Measurements from ENCODE around the gene HNRNPM. TPM values are rescaled to one million over a fixed set of nuclear protein-coding genes. Genes with fewer than 3 reads are reported as not detected.

The HNRNPM gene
- total RNA-seq, 2 experiments from 2014 or later = 90.0 to 280 TPM

DNA sequence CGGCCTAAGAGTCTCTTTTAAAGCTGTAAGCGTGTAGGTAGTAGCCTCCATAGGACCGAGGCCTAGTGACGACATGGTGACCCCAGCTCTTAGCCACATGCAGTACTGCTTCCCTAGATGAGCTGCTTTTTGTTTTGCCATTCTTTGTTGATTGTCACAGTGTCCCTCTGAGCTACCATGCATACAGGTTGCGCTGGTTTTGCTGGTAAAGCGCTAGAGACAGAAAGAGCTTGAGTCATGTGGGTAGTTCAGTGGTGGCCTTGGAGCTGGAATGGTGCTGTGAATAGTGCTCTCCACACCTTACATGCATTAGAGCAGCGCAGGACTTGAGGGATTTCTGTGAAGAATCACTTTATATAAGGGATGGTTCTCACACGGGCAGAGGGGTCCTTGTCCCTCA lies 5.1 kb downstream of the HNRNPM start:
- peaks cover 82% of the 10 kb centered on the region for H3K36me3 ChIP-seq (ENCODE audit: insufficient read depth, low read length)
- peaks cover 100% of the 10 kb centered on the region for H3K79me2 ChIP-seq (ENCODE audit: insufficient read depth, low read depth, low read length)
- H3K4me1 ChIP-seq (ENCODE audit: insufficient read depth, low read length, poor library complexity, severe bottlenecking) = peaks cover 71% of the 10 kb centered on the region
- intact Hi-C loops (cut with micrococcal nuclease; ENCODE audit: unreplicated experiment) = no loop called here
- BruUV-seq (replicated peaks) = no TSS peak
- POLR2A ChIA-PET = interaction anchor here (1.5 kb wide), 1 partner anchor 22 kb away, joined by 3 read pairs; no protein-coding TSS in a partner anchor
- no peaks in the 10 kb centered on the region for H3K9me2 ChIP-seq (ENCODE audit: insufficient read depth, low read length)
- H3K27ac ChIP-seq (ENCODE audit: low read depth, low read length, poor library complexity, severe bottlenecking) = no peak overlapping the region
- H2AFZ ChIP-seq (ENCODE audit: low read length) = no peak overlapping the region
- CTCF ChIA-PET (ENCODE audit: unreplicated experiment) = interaction anchor here (0.5 kb wide), 1 partner anchor 118 kb away, joined by 7 read pairs; no protein-coding TSS in a partner anchor
- H4K20me1 ChIP-seq (ENCODE audit: insufficient read depth, low read length) = peaks cover 68% of the 10 kb centered on the region
- H3K4me2 ChIP-seq (ENCODE audit: low read length) = peak overlapping the region; percentile 43; the same call in 1 of the 2 replicates
- H3K9me3 ChIP-seq (ENCODE audit: low read length) = no peaks in the 10 kb centered on the region
- TF ChIP-seq EZH2phosphoT487 (IDR thresholded peaks at IDR 0.05; ENCODE audit: borderline replicate concordance, low read depth, low read length) = no peak
- TF ChIP-seq, protein P1, sequence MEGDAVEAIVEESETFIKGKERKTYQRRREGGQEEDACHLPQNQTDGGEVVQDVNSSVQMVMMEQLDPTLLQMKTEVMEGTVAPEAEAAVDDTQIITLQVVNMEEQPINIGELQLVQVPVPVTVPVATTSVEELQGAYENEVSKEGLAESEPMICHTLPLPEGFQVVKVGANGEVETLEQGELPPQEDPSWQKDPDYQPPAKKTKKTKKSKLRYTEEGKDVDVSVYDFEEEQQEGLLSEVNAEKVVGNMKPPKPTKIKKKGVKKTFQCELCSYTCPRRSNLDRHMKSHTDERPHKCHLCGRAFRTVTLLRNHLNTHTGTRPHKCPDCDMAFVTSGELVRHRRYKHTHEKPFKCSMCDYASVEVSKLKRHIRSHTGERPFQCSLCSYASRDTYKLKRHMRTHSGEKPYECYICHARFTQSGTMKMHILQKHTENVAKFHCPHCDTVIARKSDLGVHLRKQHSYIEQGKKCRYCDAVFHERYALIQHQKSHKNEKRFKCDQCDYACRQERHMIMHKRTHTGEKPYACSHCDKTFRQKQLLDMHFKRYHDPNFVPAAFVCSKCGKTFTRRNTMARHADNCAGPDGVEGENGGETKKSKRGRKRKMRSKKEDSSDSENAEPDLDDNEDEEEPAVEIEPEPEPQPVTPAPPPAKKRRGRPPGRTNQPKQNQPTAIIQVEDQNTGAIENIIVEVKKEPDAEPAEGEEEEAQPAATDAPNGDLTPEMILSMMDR (conservative IDR thresholded peaks at IDR 0.05; ENCODE audit: low read length) = no peak
- DNase-seq (ENCODE audit: low spot score) = no peak
- H3K4me3 ChIP-seq (ENCODE audit: low read depth, low read length, poor library complexity, severe bottlenecking) = no peak overlapping the region

DNA sequence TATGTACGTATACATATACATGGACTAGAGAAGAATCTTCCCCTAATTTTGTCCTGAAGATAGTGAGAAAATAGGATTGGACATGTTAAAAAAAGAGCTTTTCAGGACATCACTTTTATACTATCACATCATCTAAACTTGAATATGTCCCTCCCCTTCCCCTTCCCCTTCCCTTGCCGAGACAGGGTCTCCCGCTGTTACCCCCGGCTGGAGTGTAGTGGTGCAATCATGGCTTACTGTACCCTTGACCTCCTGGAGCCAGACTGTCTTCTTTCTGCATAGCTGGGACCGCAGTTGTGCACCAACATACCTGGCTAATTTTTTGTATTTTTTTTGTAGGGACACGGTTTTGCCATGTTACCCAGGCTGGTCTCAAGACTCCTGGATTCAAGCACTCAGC lies 6.6 kb downstream of the HNRNPM start:
- no peak for DNase-seq (ENCODE audit: low spot score)
- no TSS peak for BruUV-seq (replicated peaks)
- TF ChIP-seq, protein P1 (conservative IDR thresholded peaks at IDR 0.05; ENCODE audit: low read length) = no peak
- TF ChIP-seq EZH2phosphoT487 (IDR thresholded peaks at IDR 0.05; ENCODE audit: borderline replicate concordance, low read depth, low read length) = no peak
- H2AFZ ChIP-seq (ENCODE audit: low read length) = no peak overlapping the region
- H3K79me2 ChIP-seq (ENCODE audit: insufficient read depth, low read depth, low read length) = peaks cover 100% of the 10 kb centered on the region
- ChIA-PET CTCF (ENCODE audit: unreplicated experiment) (no interaction called here), POLR2A (interaction anchor here (0.6 to 1.5 kb wide), 2 partner anchors 20 to 217 kb away, joined by 3 read pairs; no protein-coding TSS in a partner anchor)
- no peaks in the 10 kb centered on the region for H3K9me3 ChIP-seq (ENCODE audit: low read length)
- peaks cover 86% of the 10 kb centered on the region for H3K36me3 ChIP-seq (ENCODE audit: insufficient read depth, low read length)
- intact Hi-C loops (cut with micrococcal nuclease; ENCODE audit: unreplicated experiment) = no loop called here
- H3K9me2 ChIP-seq (ENCODE audit: insufficient read depth, low read length) = no peaks in the 10 kb centered on the region
- H4K20me1 ChIP-seq (ENCODE audit: insufficient read depth, low read length) = peaks cover 76% of the 10 kb centered on the region
- no peak overlapping the region for H3K27ac ChIP-seq (ENCODE audit: low read depth, low read length, poor library complexity, severe bottlenecking)
- H3K4me3 ChIP-seq (ENCODE audit: low read depth, low read length, poor library complexity, severe bottlenecking) = no peak overlapping the region
- peak overlapping the region; percentile 21; the same call in 1 of the 2 replicates for H3K4me2 ChIP-seq (ENCODE audit: low read length)
- H3K4me1 ChIP-seq (ENCODE audit: insufficient read depth, low read length, poor library complexity, severe bottlenecking) = peaks cover 69% of the 10 kb centered on the region

DNA sequence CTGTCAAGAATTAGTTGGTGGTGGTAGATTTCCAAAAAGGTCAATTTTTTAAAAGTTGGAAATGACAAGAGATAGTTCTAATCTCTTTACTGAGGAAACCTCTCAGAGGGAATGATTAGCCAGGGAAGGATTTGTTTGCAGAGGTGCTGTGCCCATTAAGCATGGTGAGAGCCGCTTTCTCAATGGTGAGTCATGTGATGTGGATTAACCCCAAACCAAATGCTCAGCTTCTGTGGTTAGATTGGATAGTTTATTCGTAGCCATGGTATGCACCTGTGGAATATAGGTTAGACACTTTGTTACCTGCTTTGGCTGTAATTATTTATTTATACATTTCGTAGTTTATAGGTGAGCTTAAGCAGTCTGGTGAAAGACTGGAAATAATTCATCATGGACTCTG lies 7.1 kb downstream of the HNRNPM start:
- POLR2A ChIA-PET = interaction anchor here (0.6 to 1.7 kb wide), 2 partner anchors 7 to 218 kb away, joined by 3 to 6 read pairs; partner anchors contain the start of gene HNRNPM

More for the DNA sequence above, 7.1 kb downstream of the HNRNPM start:
- BruUV-seq (replicated peaks) = no TSS peak
- peaks cover 65% of the 10 kb centered on the region for H3K4me1 ChIP-seq (ENCODE audit: insufficient read depth, low read length, poor library complexity, severe bottlenecking)
- H3K9me2 ChIP-seq (ENCODE audit: insufficient read depth, low read length) = no peaks in the 10 kb centered on the region
- CTCF ChIA-PET (ENCODE audit: unreplicated experiment) = no interaction called here
- H3K36me3 ChIP-seq (ENCODE audit: insufficient read depth, low read length) = peaks cover 86% of the 10 kb centered on the region
- no peak overlapping the region for H3K4me2 ChIP-seq (ENCODE audit: low read length)
- H4K20me1 ChIP-seq (ENCODE audit: insufficient read depth, low read length) = peaks cover 76% of the 10 kb centered on the region
- H3K9me3 ChIP-seq (ENCODE audit: low read length) = no peaks in the 10 kb centered on the region
- no peak overlapping the region for H3K27ac ChIP-seq (ENCODE audit: low read depth, low read length, poor library complexity, severe bottlenecking)
- DNase-seq (ENCODE audit: low spot score) = no peak
- H2AFZ ChIP-seq (ENCODE audit: low read length) = no peak overlapping the region
- no peak for TF ChIP-seq EZH2phosphoT487 (IDR thresholded peaks at IDR 0.05; ENCODE audit: borderline replicate concordance, low read depth, low read length)
- TF ChIP-seq, protein P1 (conservative IDR thresholded peaks at IDR 0.05; ENCODE audit: low read length) = no peak
- peaks cover 100% of the 10 kb centered on the region for H3K79me2 ChIP-seq (ENCODE audit: insufficient read depth, low read depth, low read length)
- no peak overlapping the region for H3K4me3 ChIP-seq (ENCODE audit: low read depth, low read length, poor library complexity, severe bottlenecking)
- intact Hi-C loops (cut with micrococcal nuclease; ENCODE audit: unreplicated experiment) = no loop called here
